Islet of Langerhans (tissue), 1 donor: ENCODE measurements around the gene SPDYE2B.
"Not testable (repeated sequence)": the region's sequence is repeated elsewhere in the genome, so short reads cannot be mapped to it uniquely, and the experiment has no call there.

ENCODE experiments used
- FAIRE-seq: peaks from one replicate; lab custom pipeline; 2011; peaks lifted over from hg19 to GRCh38; lab: Jason Lieb, UNC

The SPDYE2B gene

DNA sequence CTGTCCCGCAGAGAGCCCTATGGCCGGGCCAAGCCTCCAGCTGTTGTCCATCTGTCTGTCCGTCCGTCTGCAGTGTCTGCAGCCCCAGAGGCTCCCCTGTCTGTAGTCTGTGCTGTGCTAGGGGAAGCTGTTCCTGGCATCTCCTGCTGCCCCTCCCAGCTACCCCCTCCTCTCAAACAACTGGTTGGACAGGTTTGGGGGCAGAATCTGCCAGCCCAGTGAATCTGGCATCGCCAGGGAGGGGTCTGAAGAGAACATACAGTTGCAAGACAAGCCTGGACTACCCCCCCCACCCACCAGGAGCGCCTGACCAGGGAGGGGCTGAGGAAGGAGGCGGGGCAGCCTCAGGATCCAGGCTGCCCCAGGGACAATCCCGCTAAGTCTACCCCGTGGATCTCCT is 7.4 kb upstream of the SPDYE2B start, which contains the start of gene UPK3BL1:
TSS of gene UPK3BL1 (minus strand) at position 101 of the 400 bp plus-strand sequence. CDS start at position 51, 50 bp downstream.
- FAIRE-seq = not testable (repeated sequence)

DNA sequence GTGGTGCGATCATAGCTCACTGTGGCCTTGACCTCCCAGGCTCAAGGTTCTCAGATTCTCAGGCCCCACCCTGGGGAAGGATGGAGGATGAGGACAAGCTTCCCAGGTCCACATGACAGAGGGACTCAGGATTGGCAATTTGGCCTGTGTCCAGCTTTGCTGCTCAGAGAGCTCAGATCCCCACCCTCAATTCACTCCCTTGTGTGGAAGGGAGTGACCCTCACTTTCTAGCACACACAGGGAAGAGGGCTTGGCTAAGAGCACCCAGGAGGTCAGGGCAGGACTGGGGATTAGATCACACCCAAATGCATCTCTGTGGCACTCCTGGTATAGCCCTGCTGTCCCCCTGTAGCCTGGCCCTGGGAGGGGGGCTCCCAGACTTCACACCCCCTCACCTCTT is 6.7 kb upstream of the SPDYE2B start:
- not testable (repeated sequence) for FAIRE-seq

DNA sequence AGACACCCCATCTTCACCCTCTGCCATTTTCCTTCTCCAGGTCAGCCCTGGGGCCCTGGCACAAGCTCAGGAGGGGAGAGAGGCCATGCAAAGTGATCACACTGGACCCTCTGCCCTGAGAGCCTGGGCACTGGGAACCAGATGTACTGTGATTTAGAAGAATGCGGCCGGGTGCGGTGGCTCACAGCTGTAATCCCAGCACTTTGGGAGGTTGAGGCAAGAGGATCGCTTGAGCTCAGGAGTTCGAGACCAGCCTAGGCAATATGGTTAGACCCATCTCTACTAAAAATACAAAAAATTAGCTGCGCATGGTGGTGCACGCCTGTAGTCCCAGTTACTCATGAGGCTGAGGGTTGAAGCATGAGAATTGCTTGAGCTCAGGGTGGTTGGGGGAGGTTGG is 2.3 kb upstream of the SPDYE2B start:
- FAIRE-seq = not testable (repeated sequence)

DNA sequence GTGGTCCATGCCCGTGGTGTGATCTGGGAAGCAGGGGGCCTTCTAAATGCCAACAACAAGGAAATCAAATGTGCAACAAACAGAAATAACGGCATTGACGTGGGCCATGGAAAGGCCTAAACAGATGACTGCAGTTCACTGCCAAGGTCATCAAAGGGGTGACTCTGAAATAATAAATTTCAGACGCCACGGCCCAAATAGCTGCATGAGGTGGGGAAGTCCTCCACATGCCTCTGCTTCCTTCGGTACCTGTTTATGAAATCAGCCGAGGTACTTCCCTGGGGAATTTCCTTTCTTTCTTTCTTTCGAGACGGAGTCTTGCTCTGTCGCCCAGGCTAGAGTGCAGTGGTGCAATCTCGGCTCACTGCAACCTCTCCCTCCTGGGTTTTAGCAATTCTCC is 14.6 kb downstream of the SPDYE2B start:
- FAIRE-seq = not testable (repeated sequence)

DNA sequence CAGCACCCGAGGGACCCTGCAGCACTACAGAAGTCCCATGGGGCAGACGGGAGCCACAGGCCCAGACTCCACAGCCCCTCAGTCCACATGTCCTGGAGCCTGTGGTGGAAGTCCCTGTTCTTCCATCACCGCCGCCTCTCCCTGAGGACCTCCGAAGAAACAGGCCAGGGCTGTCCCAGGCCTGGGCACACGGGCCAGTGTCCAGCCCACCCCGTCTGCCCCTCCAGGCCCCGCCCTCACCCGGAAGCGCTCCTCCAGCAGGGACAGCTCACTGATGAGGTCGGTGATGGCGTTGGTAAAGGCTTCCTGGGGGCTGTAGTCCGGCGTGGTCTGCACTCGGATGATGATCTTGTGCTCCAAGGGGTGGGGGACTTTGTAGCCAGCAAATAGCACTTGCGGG is 16.7 kb downstream of the SPDYE2B start:
- FAIRE-seq = not testable (repeated sequence)

DNA sequence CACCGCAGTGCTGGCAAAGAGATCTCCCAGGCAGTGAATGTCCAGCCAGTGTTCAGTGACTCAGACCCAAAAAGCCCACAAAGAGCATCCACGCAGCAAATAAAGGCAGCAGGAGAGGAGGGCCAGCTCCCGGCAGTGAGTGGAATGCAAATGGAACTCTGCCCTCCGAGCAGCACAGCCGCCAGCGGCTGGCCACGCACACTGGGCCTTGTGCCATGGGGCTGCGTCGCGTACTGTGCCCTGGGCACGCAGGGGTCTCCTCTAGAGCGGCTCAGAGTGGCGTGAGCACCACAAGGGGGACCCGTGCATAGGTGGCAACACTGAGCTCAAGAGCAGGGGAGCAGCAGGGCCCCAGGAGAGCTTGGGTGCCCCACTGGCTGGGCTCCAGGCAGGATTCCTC is 17.4 kb downstream of the SPDYE2B start:
- FAIRE-seq = not testable (repeated sequence)

DNA sequence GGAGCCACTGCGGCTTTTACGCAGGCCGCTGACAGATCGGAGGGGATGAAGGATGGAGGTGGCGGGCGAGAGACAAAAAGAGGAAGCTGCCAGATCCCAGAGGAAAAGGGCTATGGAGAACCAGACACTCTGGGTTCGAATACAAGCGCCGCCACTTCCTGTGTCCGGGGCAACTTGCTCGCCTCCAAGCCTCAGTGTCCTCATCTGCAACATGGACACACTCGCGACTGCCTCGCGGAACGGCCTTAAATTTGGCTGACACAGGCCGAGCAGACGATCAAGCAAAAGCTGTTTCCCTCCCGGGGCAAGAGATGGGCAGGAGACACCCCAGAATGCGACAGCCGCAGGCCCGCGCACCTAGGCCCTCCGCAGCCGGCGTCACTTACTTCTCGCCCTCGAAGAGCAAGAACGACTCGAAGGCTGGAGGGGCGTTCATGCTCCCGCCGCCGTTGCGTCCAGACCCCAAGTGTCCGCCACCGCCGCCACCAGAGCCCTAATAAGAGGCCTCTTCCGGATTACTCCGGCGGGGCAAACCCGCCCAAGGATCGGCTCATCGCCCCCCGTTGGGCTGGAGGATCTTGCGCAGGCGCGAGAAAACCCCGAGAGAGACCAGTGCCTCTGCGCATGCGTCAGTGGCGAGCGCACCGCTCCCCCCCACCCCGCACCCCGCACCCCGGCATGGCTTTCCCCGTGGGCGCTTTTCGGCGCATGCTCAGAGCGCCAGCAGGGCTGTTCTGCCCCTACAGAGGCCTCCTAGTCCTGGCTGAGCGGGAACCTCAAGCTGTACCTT is 21.2 kb downstream of the SPDYE2B start, which contains the start of gene POLR2J2:
TSS of gene POLR2J2 (minus strand) at position 498 of the 790 bp plus-strand sequence. CDS start at position 436, 62 bp downstream.
- FAIRE-seq = not testable (repeated sequence)

DNA sequence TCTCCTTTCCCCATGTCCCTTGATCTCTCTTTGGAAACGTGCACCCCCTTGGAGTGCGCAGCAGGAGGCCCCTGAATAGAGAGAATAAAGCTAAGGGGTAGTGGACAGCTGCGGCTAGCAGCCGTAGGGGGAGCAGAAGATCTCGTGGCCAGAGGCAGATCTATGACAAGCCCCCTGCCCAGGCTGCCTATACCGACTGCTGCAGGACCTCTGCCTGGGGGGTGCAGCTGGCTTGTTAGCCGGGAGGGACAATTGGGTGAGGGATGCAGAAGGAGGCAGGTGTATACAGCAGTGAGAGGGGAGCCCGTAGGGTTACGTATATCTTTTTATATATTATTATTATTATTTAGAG is 21.8 kb downstream of the SPDYE2B start:
- not testable (repeated sequence) for FAIRE-seq

DNA sequence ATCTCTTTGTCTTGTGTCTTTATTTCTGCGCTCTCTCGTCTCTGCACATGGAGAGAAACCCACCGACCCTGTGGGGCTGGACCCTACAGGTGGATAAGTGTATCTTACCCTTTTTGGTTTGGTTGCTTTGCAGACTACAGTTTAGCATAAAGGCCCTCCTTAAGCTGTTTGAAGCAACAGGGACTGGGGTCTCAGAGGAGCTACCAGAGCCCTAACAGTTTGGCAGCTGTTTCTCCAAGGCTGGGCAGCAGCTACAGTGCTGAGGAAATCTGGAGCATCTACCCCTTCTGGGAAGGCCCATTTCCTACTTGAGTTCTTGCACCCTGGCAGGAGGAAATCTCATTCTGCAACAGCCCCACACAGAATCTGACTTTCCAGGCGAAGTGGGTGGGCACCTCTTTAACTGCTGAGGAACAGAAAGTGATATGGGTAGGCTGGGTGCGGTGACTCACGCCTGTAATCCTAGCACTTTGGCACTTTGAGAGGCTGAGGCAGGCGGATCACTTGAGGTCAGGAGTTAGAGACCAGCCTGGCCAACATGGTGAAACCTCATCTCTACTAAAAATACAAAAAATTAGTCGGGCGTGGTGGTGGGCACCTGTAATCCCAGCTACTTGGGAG is 23.4 kb downstream of the SPDYE2B start:
- not testable (repeated sequence) for FAIRE-seq

DNA sequence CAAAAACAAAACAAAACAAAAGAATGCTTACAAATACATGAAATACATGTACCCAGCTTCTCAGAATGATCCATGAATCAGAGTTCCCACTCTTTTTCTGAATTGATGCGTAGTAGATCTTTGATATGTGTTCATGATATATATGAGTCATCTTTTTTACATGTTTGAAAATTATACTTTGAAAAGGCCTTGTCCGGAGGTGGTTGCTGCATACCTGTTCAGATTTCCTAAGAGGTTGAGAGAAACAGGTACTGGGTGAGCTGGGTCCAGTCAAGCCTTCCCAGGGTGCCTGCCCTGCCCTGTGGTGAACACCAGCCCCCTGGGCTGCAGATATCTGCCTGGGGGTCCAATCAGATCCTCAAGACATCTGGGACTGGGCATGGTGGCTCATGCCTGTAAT is 25.4 kb downstream of the SPDYE2B start:
- FAIRE-seq = not testable (repeated sequence)

DNA sequence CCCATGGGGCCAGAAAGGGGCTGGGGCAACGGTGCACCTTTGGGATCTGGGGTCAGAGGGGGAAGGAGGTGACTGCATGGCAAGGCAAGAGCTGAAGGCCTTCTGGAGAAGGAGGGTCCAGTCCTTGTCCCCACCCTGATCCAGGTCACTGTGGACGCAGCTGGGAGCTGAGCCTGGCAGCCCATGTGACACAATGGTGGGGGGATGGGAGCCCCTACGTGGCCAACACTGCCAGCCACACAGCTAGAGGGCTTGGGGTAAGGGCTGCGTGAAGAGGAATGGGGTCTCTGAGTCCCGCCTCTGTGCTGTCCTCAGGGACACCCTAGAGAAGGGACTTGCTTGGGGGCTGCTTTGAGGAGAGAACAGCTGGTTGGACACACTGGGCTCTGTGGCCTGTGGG is 30.7 kb downstream of the SPDYE2B start:
- not testable (repeated sequence) for FAIRE-seq

DNA sequence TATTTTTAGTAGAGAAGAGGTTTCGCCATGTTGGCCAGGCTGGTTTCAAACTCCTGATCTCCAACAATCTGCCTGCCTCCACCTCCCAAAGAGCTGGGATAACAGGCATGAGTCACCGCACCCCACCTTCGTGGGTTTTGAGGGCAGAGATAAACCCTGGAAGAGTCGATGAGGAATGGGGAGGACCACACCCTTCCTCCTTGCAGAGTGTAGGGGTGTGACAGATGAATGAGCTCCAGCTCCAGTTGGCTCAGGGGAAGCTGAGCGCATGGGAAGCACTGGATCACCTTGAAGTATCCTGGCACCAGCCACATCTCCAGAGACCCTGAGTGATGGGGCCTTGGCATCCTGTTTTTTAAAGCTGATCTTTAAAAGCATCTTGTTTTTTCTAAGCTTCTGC is 32.4 kb downstream of the SPDYE2B start:
- not testable (repeated sequence) for FAIRE-seq

DNA sequence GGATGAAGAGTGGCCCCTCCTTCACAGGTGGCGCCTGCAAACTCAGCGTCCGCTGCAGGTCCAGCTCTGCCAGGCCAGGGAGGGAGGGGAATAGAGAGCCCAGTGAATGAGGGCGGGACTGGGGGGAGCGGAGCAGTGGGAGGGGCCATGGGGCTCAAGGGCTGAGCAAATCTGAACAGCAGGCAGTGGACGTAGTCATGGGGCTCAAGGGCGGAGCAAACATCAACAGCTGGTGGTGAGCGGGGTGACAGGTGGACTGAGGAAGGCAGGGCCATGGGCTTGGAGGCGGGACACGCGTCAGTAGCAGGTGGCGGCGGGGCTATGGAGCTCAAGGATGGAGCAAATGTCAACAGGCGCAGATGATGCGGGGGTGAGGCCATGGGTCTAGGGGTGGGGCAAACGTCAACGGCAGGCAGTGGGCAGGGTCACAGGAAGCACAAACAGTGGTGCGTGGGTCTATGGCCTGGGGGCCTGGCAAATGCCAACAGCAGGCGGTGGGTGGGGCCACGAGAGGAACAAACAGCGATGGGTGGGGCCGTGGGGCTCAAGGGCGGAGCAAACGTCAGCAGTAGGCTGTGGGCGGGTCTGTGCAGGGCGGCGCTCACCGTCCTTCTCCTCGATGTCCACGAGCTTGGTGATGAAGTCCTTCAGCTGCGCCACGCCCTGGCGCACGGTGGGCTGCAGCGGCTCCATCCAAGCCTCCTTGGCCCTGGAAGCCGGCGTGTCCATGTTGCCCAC is 38.3 kb downstream of the SPDYE2B start:
- not testable (repeated sequence) for FAIRE-seq

DNA sequence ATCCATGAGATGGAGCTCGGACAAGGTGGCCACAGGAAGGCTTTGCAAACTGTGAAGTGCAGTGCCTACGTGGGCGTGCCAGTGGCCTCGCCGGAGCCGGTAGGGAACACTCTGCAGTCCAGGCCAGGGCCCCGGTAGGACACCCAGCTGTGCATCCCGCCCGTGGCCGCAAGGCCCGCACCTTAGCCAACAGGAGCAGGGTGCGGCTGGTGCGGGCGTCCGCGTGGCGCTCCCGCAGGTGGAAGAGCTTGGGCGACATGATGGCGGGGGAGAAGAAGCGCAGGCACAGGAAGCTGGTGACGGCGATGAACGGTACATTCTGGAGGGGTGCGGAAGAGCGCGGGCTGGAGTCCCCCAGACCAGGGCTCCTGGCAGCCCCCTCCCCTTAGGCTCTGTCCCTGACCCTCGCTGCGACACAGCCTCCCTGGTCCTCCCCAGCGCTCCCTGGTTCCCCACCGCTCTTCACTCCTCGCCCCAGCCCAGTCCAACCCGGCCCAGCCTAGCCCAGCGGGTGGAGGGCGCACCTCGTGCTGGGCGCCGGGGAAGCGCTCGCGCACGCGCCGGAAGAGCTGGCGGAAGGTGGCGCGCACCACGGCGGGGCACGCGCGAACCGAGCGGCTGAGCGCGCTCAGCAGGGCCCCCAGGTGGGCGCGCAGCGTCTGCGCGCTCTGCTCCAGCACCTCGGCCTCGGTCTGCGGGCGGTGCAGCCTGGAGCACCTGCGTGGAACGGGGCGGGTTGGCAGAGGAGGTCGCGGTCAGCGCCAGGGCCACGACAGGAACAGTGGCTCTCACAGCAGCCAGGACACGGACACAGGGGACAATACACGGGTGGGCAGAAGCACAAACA is 39.5 kb downstream of the SPDYE2B start:
- FAIRE-seq = not testable (repeated sequence)

DNA sequence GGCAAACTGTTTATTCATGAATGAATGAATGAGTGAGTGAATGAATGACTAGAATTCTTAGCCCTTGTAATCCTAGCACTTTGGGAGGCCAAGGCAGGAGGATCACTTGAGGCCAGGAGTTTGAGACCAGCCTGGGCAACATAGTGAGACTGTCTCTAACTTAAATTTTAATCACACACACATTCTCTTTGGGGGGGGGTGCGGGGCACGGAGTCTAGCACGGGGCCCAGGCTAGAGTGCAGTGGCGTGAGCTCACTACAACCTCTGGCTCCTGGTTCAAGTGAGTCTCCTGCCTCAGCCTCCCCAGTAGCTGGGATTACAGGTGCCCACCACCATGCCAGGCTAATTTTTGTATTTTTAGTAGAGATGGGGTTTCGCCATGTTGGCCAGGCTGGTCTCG is 40.5 kb downstream of the SPDYE2B start:
- not testable (repeated sequence) for FAIRE-seq

DNA sequence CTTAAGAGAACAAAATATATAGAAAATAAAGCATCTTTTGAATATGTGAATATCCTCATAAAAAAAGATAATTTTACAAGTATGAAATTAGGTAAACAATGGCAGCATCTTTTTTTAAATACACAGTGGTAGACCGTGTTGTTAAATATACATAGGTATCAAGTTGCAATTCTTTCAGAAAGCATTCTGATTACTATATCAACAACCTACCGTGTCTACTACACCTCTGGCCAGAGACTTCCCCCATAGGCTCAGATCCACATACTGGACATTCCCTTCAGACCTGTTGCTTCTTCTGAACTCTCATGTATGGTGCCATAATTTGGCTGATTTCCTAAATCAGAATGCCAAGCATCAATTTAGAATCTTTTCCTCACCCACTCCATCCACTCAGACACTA is 43.9 kb downstream of the SPDYE2B start:
- FAIRE-seq = not testable (repeated sequence)

DNA sequence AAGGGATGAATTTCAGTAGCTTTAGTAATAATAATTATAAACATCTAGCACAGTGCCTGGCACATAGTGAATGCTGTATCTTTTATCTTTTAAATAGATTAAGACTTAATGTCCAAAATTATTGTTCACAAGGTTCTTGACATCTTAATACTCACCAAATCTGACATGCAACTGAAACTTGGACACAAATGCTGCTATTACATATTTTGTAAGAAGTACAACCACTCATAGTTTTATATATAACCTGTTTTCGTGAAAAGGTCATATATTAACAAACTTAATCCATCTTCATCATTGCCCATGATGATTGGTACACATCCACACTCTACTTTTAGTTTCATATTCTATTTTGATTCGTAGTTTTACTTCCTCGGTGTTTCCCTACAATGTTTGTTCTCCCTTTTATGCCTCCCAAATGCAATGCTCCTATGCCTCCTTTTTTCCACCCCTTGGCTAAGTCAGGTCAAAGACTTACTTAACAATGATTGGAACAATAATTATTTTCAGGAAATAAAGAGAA is 45.0 kb downstream of the SPDYE2B start:
- not testable (repeated sequence) for FAIRE-seq

DNA sequence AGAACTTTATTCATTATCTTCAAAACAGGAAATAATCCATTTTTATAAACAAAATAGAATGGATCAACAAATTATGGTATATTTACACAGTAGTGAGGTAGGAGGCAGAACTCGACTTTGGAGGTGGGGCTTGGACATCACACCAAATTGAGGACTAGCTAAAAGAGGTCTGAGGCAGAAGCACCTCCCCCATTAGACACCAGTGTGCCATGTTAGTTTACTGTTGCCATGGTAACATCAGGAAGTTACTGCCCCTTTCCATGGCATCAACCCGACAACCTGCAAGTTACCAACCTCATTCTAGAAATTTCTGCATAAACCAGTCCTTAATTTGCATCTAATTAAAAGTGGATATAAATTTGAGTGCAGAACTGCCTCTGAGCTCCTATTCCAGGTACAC is 45.9 kb downstream of the SPDYE2B start:
- not testable (repeated sequence) for FAIRE-seq

DNA sequence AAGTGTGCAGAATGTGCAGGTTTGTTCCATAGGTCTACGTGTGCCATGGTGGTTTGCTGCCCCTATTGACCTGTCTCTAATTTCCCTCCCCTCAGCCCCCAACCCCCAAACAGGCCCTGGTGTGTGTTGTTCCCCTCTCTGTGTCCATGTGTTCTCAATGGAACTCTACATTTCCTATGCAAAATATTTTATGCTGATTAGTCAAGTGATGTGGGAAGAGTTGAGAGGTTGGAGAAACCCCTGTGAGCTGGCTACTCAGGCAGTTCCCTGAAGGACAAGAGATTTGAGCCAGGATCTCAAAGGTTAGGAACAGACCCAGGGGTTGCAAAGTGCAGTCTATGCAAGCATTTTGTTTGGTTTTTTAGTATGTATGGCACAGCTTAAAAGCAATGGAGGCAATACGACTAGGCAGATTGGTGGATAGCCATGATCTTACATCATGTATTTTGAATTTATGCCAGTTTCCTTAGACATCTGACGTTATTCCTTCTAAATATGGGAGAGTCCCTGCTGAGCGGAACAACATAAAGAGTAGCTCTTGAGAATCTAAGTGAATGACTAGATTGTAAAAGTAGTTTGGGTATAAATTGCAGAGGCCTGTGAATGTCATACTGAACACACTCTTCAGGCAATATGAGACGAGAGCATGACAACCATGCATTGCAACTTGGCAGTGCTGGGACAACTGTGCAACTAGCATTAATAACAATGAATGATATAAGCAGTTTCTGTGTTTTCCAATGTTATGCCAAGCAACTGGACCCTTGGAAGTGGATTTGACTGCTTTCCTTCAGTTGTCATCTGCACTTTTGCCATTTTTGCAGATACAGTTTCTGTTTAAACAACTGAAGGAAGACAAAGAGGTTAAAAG is 47.8 kb downstream of the SPDYE2B start:
- not testable (repeated sequence) for FAIRE-seq

DNA sequence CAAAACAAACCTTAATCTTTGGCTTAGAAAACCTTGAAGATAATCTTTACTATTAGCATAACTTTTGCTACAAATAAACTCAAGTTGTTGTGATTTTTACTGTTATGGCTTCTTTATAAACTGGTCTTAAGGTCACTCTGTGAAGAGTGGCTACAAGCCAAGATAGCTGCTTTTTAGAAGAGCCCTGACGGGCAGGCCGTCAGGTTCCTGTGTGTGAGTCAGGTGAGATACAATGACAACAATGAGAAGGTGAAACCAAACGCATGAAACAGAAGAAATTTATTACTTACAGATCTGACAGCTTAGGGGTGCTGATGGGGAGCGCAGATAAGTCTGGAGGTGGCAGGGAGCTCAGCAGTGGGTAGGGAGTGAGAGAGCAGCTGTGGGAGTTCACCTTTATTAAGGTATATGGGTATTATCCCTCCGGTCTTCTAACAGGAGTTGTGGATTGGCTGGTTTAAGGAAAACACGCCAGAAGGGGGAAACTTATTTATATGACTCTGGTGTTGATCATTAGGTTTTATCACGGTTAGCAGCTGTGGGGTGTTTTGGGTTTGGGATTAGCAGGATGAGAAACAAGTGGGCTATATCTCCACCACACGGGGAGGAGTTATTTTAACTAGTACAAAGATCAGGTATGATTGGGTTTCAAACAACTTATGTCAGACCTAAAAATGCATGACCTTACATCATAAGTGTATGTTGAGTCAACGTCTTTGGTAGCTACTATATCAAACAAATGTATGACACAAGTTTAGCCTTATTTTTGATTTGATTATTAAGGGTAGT is 49.0 kb downstream of the SPDYE2B start:
- FAIRE-seq = not testable (repeated sequence)
